ENCODE measurements around the gene RAPGEF2.
"Not testable (repeated sequence)": the region's sequence is repeated elsewhere in the genome, so short reads cannot be mapped to it uniquely, and the experiment has no call there.

RAPGEF2 gene

DNA sequence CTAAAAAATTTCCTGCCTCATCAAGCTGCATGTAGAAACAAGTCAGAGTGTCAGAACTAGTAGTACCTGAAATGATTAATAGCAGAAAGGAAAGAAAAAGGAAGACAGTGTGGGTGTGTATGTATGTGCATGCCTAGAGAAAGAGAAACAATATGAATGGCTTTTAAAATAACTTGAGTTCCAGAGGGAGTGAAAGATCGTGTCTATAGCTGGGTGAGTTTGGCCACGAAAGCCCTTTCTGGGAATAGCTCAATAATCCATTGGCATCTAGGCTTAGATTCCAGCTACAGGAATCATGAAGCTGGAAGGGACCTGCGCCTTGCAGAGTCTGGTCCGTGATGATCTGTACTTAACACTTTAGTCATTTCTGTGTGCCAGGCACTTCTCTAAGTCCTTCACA lies 195.6 kb downstream of the RAPGEF2 start:
- ChIA-PET POLR2A (no interaction called here), CTCF (no interaction called here)
- no peak for DNase-seq (ENCODE audit: extremely low spot score)
- TF ChIP-seq HDGF (IDR thresholded peaks at IDR 0.05; ENCODE audit: borderline replicate concordance): no peak

- ChIA-PET CTCF (no interaction called here), POLR2A (no interaction called here)
- DNase-seq (ENCODE audit: extremely low spot score): no peak
- TF ChIP-seq FOXK2 (IDR thresholded peaks at IDR 0.05) (no peak), HDGF (IDR thresholded peaks at IDR 0.05; ENCODE audit: borderline replicate concordance) (no peak), FOXA1 (IDR thresholded peaks at IDR 0.05) (no peak), ZNF384 (IDR thresholded peaks at IDR 0.05) (no peak), ARNT (IDR thresholded peaks at IDR 0.05) (no peak), SP1 (IDR thresholded peaks at IDR 0.05) (no peak), NFRKB (IDR thresholded peaks at IDR 0.05) (no peak), PKNOX1 (IDR thresholded peaks at IDR 0.05) (no peak), SUZ12 (IDR thresholded peaks at IDR 0.05) (no peak), FOXM1 (IDR thresholded peaks at IDR 0.05; ENCODE audit: borderline replicate concordance) (no peak), LEF1 (IDR thresholded peaks at IDR 0.05; ENCODE audit: borderline replicate concordance) (no peak), ELF4 (IDR thresholded peaks at IDR 0.05) (no peak), BHLHE40 (IDR thresholded peaks at IDR 0.05; ENCODE audit: borderline replicate concordance) (no peak), L3MBTL2 (conservative IDR thresholded peaks at IDR 0.05) (no peak), TARDBP (IDR thresholded peaks at IDR 0.05) (no peak), CTBP1 (IDR thresholded peaks at IDR 0.05; ENCODE audit: borderline replicate concordance) (no peak)
Observed at GRCh38 chr4:159303435-159303834, 200.6 kb downstream of the RAPGEF2 start.

DNA sequence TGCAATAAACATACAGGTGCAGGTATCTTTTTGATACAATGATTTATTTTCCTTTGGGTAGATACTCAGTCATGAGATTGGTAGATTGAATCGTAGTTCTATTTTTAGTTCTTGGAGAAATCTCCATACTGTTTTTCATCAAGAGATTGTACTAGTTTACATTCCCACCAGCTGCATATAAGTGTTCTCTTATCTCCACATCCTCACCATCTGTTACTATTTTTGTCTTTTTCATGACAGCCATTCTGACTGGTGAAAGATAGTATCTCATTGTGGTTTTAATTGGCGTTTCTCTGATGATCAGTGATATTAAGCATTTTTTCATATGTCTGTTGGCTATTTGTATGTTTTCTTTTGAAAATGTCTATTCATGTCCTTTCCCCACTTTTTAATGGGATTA lies 202.2 kb downstream of the RAPGEF2 start:
- POLR2A ChIA-PET: no interaction called here
- CTCF ChIA-PET: no interaction called here
- TF ChIP-seq HDGF (IDR thresholded peaks at IDR 0.05; ENCODE audit: borderline replicate concordance): no peak
- TF ChIP-seq CTBP1 (IDR thresholded peaks at IDR 0.05; ENCODE audit: borderline replicate concordance): no peak
- no peak for TF ChIP-seq TARDBP (IDR thresholded peaks at IDR 0.05)
- TF ChIP-seq LEF1 (IDR thresholded peaks at IDR 0.05; ENCODE audit: borderline replicate concordance): no peak
- no peak for TF ChIP-seq FOXM1 (IDR thresholded peaks at IDR 0.05; ENCODE audit: borderline replicate concordance)
- no peak for TF ChIP-seq BHLHE40 (IDR thresholded peaks at IDR 0.05; ENCODE audit: borderline replicate concordance)
- no peak for TF ChIP-seq FOXK2 (IDR thresholded peaks at IDR 0.05)
- TF ChIP-seq PKNOX1 (IDR thresholded peaks at IDR 0.05): no peak
- no peak for DNase-seq (ENCODE audit: extremely low spot score)

DNA sequence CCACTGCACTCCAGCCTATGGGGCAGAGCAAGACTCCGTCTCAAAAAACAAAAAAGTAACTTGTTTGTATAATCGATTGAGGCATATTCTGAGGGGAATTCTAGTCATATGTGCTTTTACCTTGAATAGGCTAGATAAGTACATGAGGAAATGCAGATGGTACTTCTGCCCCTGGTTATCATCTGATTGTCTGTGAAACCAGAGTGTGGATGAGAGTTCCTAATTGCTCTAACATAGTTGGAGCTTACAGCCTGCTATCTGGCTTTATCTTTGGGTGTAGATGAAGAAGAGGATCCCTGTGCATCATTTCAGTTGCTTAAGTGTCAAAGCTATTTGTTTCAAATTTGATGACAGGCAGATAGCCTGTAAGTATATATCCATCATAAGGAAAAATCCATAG lies 205.1 kb downstream of the RAPGEF2 start:
- POLR2A ChIA-PET: no interaction called here
- no peak for DNase-seq (ENCODE audit: extremely low spot score)
- CTCF ChIA-PET: no interaction called here
- no peak for TF ChIP-seq FOXK2 (IDR thresholded peaks at IDR 0.05)
- TF ChIP-seq ZNF384 (IDR thresholded peaks at IDR 0.05): no peak
- TF ChIP-seq PKNOX1 (IDR thresholded peaks at IDR 0.05): no peak
- TF ChIP-seq ELF4 (IDR thresholded peaks at IDR 0.05): no peak
- TF ChIP-seq BHLHE40 (IDR thresholded peaks at IDR 0.05; ENCODE audit: borderline replicate concordance): no peak
- no peak for TF ChIP-seq L3MBTL2 (conservative IDR thresholded peaks at IDR 0.05)

GRCh38 chr4:159308566-159309340 lies 205.9 kb downstream of the RAPGEF2 start:
- no peak for DNase-seq (ENCODE audit: extremely low spot score)
- CTCF ChIA-PET: no interaction called here
- POLR2A ChIA-PET: no interaction called here
- no peak for TF ChIP-seq SUZ12 (IDR thresholded peaks at IDR 0.05)
- no peak for TF ChIP-seq LEF1 (IDR thresholded peaks at IDR 0.05; ENCODE audit: borderline replicate concordance)
- TF ChIP-seq SP1 (IDR thresholded peaks at IDR 0.05): no peak
- TF ChIP-seq ZNF384 (IDR thresholded peaks at IDR 0.05): no peak
- TF ChIP-seq HDGF (IDR thresholded peaks at IDR 0.05; ENCODE audit: borderline replicate concordance): no peak
- TF ChIP-seq ARNT (IDR thresholded peaks at IDR 0.05): no peak
- TF ChIP-seq PKNOX1 (IDR thresholded peaks at IDR 0.05): no peak
- TF ChIP-seq NFRKB (IDR thresholded peaks at IDR 0.05): no peak
- no peak for TF ChIP-seq FOXM1 (IDR thresholded peaks at IDR 0.05; ENCODE audit: borderline replicate concordance)
- TF ChIP-seq FOXA1 (IDR thresholded peaks at IDR 0.05): no peak
- no peak for TF ChIP-seq TARDBP (IDR thresholded peaks at IDR 0.05)

DNA sequence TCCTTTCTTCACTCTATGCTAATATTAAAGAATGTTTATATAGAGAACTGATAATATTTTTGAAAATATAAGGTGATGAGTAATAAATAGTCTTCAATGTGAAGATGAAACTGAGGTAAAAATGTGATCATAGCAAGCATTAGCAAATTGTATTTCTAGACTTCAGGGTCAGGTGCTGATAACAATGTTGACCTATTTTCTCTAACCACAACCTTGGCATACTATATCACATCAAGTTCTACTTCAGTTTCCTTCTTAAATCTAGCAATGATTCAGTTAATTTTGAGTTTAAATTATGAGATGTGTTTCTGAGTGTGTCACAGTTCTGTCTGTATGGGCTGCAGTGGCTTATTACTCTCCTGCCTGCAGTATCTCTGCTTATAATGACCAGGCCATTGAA lies 209.4 kb downstream of the RAPGEF2 start:
- ChIA-PET CTCF (no interaction called here), POLR2A (no interaction called here)

DNA sequence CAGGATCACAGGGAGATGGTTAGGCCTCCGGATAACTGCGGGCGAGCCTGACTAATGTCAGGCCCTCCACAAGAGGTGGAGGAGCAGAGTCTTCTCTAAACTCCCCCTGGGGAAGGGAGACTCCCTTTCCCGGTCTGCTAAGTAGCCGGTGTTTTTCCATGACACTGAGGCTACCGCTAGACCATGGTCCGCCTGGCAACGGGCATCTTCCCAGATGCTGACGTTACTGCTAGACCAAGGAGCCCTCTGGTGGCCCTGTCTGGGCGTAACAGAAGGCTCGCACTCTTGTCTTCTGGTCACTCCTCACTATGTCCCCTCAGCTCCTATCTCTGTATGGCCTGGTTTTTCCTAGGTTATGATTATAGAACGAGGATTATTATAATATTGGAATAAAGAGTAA lies 213.0 kb downstream of the RAPGEF2 start:
- DNase-seq (ENCODE audit: extremely low spot score); POLR2A ChIA-PET: not testable (repeated sequence)
- CTCF ChIA-PET: interaction anchor here (0.6 kb wide), 1 partner anchor 48 kb away, joined by 5 read pairs; no protein-coding TSS in a partner anchor

More for the DNA sequence above, 209.4 kb downstream of the RAPGEF2 start:
- no peak for DNase-seq (ENCODE audit: extremely low spot score)
- no peak for TF ChIP-seq CTBP1 (IDR thresholded peaks at IDR 0.05; ENCODE audit: borderline replicate concordance)
- TF ChIP-seq FOXA1 (IDR thresholded peaks at IDR 0.05): no peak
- no peak for TF ChIP-seq FOXK2 (IDR thresholded peaks at IDR 0.05)
- no peak for TF ChIP-seq BHLHE40 (IDR thresholded peaks at IDR 0.05; ENCODE audit: borderline replicate concordance)
- no peak for TF ChIP-seq ARNT (IDR thresholded peaks at IDR 0.05)
- TF ChIP-seq L3MBTL2 (conservative IDR thresholded peaks at IDR 0.05): no peak
- no peak for TF ChIP-seq FOXM1 (IDR thresholded peaks at IDR 0.05; ENCODE audit: borderline replicate concordance)
- no peak for TF ChIP-seq PKNOX1 (IDR thresholded peaks at IDR 0.05)
- TF ChIP-seq TARDBP (IDR thresholded peaks at IDR 0.05): no peak
- no peak for TF ChIP-seq SP1 (IDR thresholded peaks at IDR 0.05)
- TF ChIP-seq LEF1 (IDR thresholded peaks at IDR 0.05; ENCODE audit: borderline replicate concordance): no peak
- no peak for TF ChIP-seq SUZ12 (IDR thresholded peaks at IDR 0.05)
- no peak for TF ChIP-seq ELF4 (IDR thresholded peaks at IDR 0.05)
- TF ChIP-seq NFRKB (IDR thresholded peaks at IDR 0.05): no peak
- no peak for TF ChIP-seq HDGF (IDR thresholded peaks at IDR 0.05; ENCODE audit: borderline replicate concordance)
- TF ChIP-seq ZNF384 (IDR thresholded peaks at IDR 0.05): no peak
